Measurements from ENCODE around the gene RREB1. TPM values are rescaled to one million over a fixed set of nuclear protein-coding genes. Genes with fewer than 3 reads are reported as not detected.

Gene RREB1
- total RNA-seq, 4 donors from 2014 or later: 40.8 to 68.6 (median 54.4) TPM

GRCh38 chr6:7067305-7067704 lies 40.5 kb upstream of the RREB1 start:
- DNase-seq (ENCODE audit: low spot score in 2 of 2): no peak
- intact Hi-C loops (cut with DNase I; ENCODE audit: low total_unique reads): no loop called here
- 59 to 76% methylated on average over 3 of the region's 3 CpGs for WGBS, 2 donors
- TF ChIP-seq POLR2A (IDR thresholded peaks at IDR 0.05) (no peak), CTCF (IDR thresholded peaks at IDR 0.05) (no peak)
- no peak overlapping the region for H3K4me3 ChIP-seq (ENCODE audit: low read depth, poor library complexity, severe bottlenecking)

- no peak overlapping the region for H3K4me3 ChIP-seq (ENCODE audit: low read depth, poor library complexity, severe bottlenecking)
- TF ChIP-seq CTCF (IDR thresholded peaks at IDR 0.05): no peak
- no peak for TF ChIP-seq POLR2A (IDR thresholded peaks at IDR 0.05)
- 90 to 94% methylated on average over 2 of the region's 2 CpGs for WGBS, 2 donors
- intact Hi-C loops (cut with DNase I; ENCODE audit: low total_unique reads): no loop called here
- DNase-seq (ENCODE audit: low spot score in 2 of 2): no peak
These were observed 36.4 kb upstream of the RREB1 start for GRCh38 chr6:7071405-7071804.

- no peak for TF ChIP-seq CTCF (IDR thresholded peaks at IDR 0.05)
- no peak for TF ChIP-seq POLR2A (IDR thresholded peaks at IDR 0.05)
- intact Hi-C loops (cut with DNase I; ENCODE audit: low total_unique reads): no loop called here
- 70 to 75% methylated on average over 10 of the region's 10 CpGs for WGBS, 2 donors
- no peak overlapping the region for H3K4me3 ChIP-seq (ENCODE audit: low read depth, poor library complexity, severe bottlenecking)
- DNase-seq (ENCODE audit: low spot score in 2 of 2): no peak
These were observed 34.5 kb upstream of the RREB1 start for GRCh38 chr6:7073082-7073820.

- peak in 1 of 2 donors; percentile 44 for DNase-seq (ENCODE audit: low spot score in 2 of 2)
- TF ChIP-seq POLR2A (IDR thresholded peaks at IDR 0.05): no peak
- no peak for TF ChIP-seq CTCF (IDR thresholded peaks at IDR 0.05)
- H3K4me3 ChIP-seq (ENCODE audit: low read depth, poor library complexity, severe bottlenecking): no peak overlapping the region
- intact Hi-C loops (cut with DNase I; ENCODE audit: low total_unique reads): no loop called here
- WGBS, 2 donors: 80% methylated on average over 9 of the region's 9 CpGs
These were observed 33.8 kb upstream of the RREB1 start for GRCh38 chr6:7073821-7074525.

- H3K4me3 ChIP-seq (ENCODE audit: low read depth, poor library complexity, severe bottlenecking): no peak overlapping the region
- no peak for DNase-seq (ENCODE audit: low spot score in 2 of 2)
- TF ChIP-seq POLR2A (IDR thresholded peaks at IDR 0.05): no peak
- no peak for TF ChIP-seq CTCF (IDR thresholded peaks at IDR 0.05)
- intact Hi-C loops (cut with DNase I; ENCODE audit: low total_unique reads): no loop called here
- WGBS, 2 donors: 93 to 95% methylated on average over 3 of the region's 3 CpGs
These were observed 32.9 kb upstream of the RREB1 start for GRCh38 chr6:7074870-7075269.

Data from lower leg skin (tissue), 4 donors.